HepG2 (cell line): ENCODE data around the gene C2orf81. TPM values are rescaled to one million over a fixed set of nuclear protein-coding genes. Genes with fewer than 3 reads are reported as not detected.

ENCODE experiments used
- ATAC-seq: fragments of 200-7000 bp; cut with Tn5 transposase; 3 replicates; pipeline ENCODE4 v1.9.1; 2020; ENCODE audit warnings: mild to moderate bottlenecking, moderate library complexity
- BruUV-seq: library from RNA; stranded (reverse); fragments of 400-500 nt; replicated peaks from 2 replicates; lab custom pipeline; 2021; lab: Mats Ljungman, UMichigan
- CTCF ChIA-PET: fragments of 300-600 bp; formaldehyde crosslinking; extraction: SDS; loops from one replicate; lab custom pipeline; 2021; ENCODE audit warnings: low total read pairs, inconsistent platforms, low intra/inter-chr PET ratio; lab: Yijun Ruan, JAX
- POLR2A ChIA-PET: fragments of 350-600 bp; sonication (Branson Sonifier 250); formaldehyde crosslinking; loops from one replicate; lab custom pipeline; 2020; ENCODE audit warnings: antibody characterized with exemption, inconsistent platforms; lab: Yijun Ruan, JAX
- DNase-seq: peaks from one replicate; pipeline ENCODE4 v3.0.0-alpha.2; 2015; ENCODE audit warnings: low spot score
- FAIRE-seq: peaks from 3 replicates; lab custom pipeline; 2011; peaks lifted over from hg19 to GRCh38; lab: Jason Lieb, UNC
- H2AFZ ChIP-seq: one replicate; pipeline ENCODE4 v1.6.1; 2011; ENCODE audit warnings: low read length, inconsistent platforms
- H3K27ac ChIP-seq: fragments of 300-600 bp; 3 replicates; pipeline ENCODE4 v1.8.0; 2011; ENCODE audit warnings: mixed run types, mild to moderate bottlenecking, mixed read lengths, low read length, inconsistent platforms; ENCODE audit not compliant: insufficient read depth; ENCODE audit errors: extremely low read length
- H3K27me3 ChIP-seq, 2 experiments: fragments of 200-600 bp in 1 of 2; 2 replicates in 1 of 2; 3 replicates in 1 of 2; pipeline versions ENCODE4 v1.6.0 to v1.8.0; 2011; ENCODE audit warnings: low read length in 2 of 2, mild to moderate bottlenecking in 2 of 2, moderate library complexity in 2 of 2, inconsistent platforms in 1 of 2; ENCODE audit not compliant: insufficient read depth in 2 of 2, control insufficient read depth in 1 of 2
- H3K36me3 ChIP-seq, 2 experiments: fragments of 200-600 bp in 1 of 2; replicated peaks in 1 of 2; 2 replicates in 1 of 2; 3 replicates in 1 of 2; pipeline versions ENCODE4 v1.5.1 to v1.8.0; 2011; ENCODE audit warnings: low read length in 2 of 2, inconsistent platforms in 1 of 2; ENCODE audit not compliant: insufficient read depth in 2 of 2, control insufficient read depth in 1 of 2
- H3K4me1 ChIP-seq: 2 replicates; pipeline ENCODE4 v1.5.1; 2012; ENCODE audit warnings: low read length, inconsistent platforms; ENCODE audit not compliant: insufficient read depth
- H3K4me2 ChIP-seq: 2 replicates; pipeline ENCODE4 v1.6.0; 2011; ENCODE audit warnings: low read depth, low read length, inconsistent platforms
- H3K4me3 ChIP-seq, 3 experiments: fragments of 200-600 bp in 1 of 3; sonication (generic), shearing (Covaris generic) in 1 of 3; replicated peaks in 1 of 3; 2 replicates each; pipeline ENCODE4 v1.5.1; 2011 to 2016; ENCODE audit warnings: low read length in 3 of 3, inconsistent platforms in 2 of 3, low read depth in 2 of 3, mild to moderate bottlenecking in 2 of 3, control low read depth in 1 of 3, mixed read lengths in 1 of 3; ENCODE audit not compliant: insufficient read depth in 1 of 3
- H3K79me2 ChIP-seq: one replicate; pipeline ENCODE4 v1.6.1; 2011; ENCODE audit warnings: low read length, inconsistent platforms; ENCODE audit not compliant: insufficient read depth
- H3K9ac ChIP-seq: 2 replicates; pipeline ENCODE4 v1.6.0; 2011; ENCODE audit warnings: mild to moderate bottlenecking, low read depth, low read length, inconsistent platforms; ENCODE audit not compliant: insufficient read depth
- H3K9me3 ChIP-seq: 2 replicates; pipeline ENCODE4 v1.5.1; 2012; ENCODE audit warnings: mild to moderate bottlenecking, low read length
- H4K20me1 ChIP-seq: 2 replicates; pipeline ENCODE4 v1.6.0; 2011; ENCODE audit warnings: inconsistent platforms, mild to moderate bottlenecking, low read length, moderate library complexity; ENCODE audit not compliant: insufficient read depth
- FOXC1 ChIP-seq: sonication (generic); formaldehyde crosslinking; IDR thresholded peaks from 2 replicates; pipeline ENCODE4 v1.8.0; 2022; ENCODE audit warnings: mild to moderate bottlenecking, missing genetic modification reagents, borderline replicate concordance
- KMT2A ChIP-seq: sonication (generic); formaldehyde crosslinking; IDR thresholded peaks from 2 replicates; pipeline ENCODE4 v1.4.0; 2020; ENCODE audit warnings: missing genetic modification reagents
- MTA3 ChIP-seq: sonication (generic); formaldehyde crosslinking; IDR thresholded peaks from 2 replicates; pipeline ENCODE4 v1.4.0; 2020; ENCODE audit warnings: missing genetic modification reagents
- NPAS2 ChIP-seq: sonication (generic); formaldehyde crosslinking; IDR thresholded peaks from 2 replicates; pipeline ENCODE4 v1.8.0; 2022; ENCODE audit warnings: mild to moderate bottlenecking, missing genetic modification reagents, borderline replicate concordance
- POLR2A ChIP-seq, 2 experiments: IDR thresholded peaks; 2 replicates each; pipeline ENCODE4 v1.6.1; 2011; ENCODE audit warnings: low read depth in 2 of 2, low read length in 2 of 2, mild to moderate bottlenecking in 1 of 2, moderate library complexity in 1 of 2; ENCODE audit not compliant: insufficient read depth in 1 of 2
- REL ChIP-seq: sonication (generic); formaldehyde crosslinking; conservative IDR thresholded peaks from 2 replicates; pipeline ENCODE4 v1.8.0; 2022; ENCODE audit warnings: mild to moderate bottlenecking, missing genetic modification reagents, moderate library complexity
- SP4 ChIP-seq: sonication (generic); formaldehyde crosslinking; IDR thresholded peaks from 2 replicates; pipeline ENCODE4 v1.8.1; 2023; ENCODE audit warnings: mild to moderate bottlenecking, missing genetic modification reagents
- ZNF607 ChIP-seq: sonication (generic); formaldehyde crosslinking; IDR thresholded peaks from 2 replicates; pipeline ENCODE4 v1.5.1; 2020; ENCODE audit warnings: missing genetic modification reagents, mild to moderate bottlenecking, borderline replicate concordance
- WGBS: methylation state at CpG from one replicate; pipeline ENCODE4 v1.1.6; 2017; ENCODE audit warnings: low lambda C conversion rate; 5-methylcytosine and 5-hydroxymethylcytosine counted together
- in situ Hi-C: cut with HindIII; loops from 2 replicates; pipeline ENCODE4 v1.10.0; 2017; ENCODE audit warnings: low pct_unique_long_range_greater_than_20kb; ENCODE audit not compliant: extremely low pct_ligation_motif_present
- intact Hi-C: fragments of 100-400 bp; cut with micrococcal nuclease; formaldehyde crosslinking; loops from one replicate; pipeline ENCODE4 v1.10.0; 2022; ENCODE audit not compliant: unreplicated experiment
- polyA plus RNA-seq, 8 experiments: library from polyadenylated mRNA; depleted of rRNA in 3 of 8; stranded (reverse) in 7 of 8; unstranded in 1 of 8; fragments of >200 nt; fragmentation: Illumina TruSeq in 4 of 8; extraction: Trizol in 4 of 8; gene quantifications; 2 replicates each; pipeline versions ENCODE4 v1.2.1 to v1.2.3, GENCODE V29; 2011 to 2016; ENCODE audit warnings: low read depth in 4 of 8, missing spikeins in 1 of 8, mixed read lengths in 1 of 8; ENCODE audit not compliant: insufficient read depth in 1 of 8
- total RNA-seq, 5 experiments: library from RNA; depleted of rRNA; stranded (reverse); fragments of >200 nt; fragmentation: Illumina TruSeq; extraction: Trizol; gene quantifications; 2 replicates each; pipeline ENCODE4 v1.2.3, GENCODE V29; 2016; ENCODE audit warnings: low read depth in 1 of 5
- TF ChIP-seq, protein P1 (sequence below): sonication (generic); formaldehyde crosslinking; IDR thresholded peaks from one replicate; pipeline ENCODE4 v1.5.1; 2020; ENCODE audit warnings: mild to moderate bottlenecking, missing genetic modification reagents; ENCODE audit errors: not compliant biosample characterization

Gene C2orf81
- total and polyA plus RNA-seq, 2 of the 13 experiments (the other 11 are each of a cell fraction or from before 2014, with no cell fraction given), result 0.15 to 0.17 TPM

- no peak overlapping the region for H2AFZ ChIP-seq
- H3K79me2 ChIP-seq, result peaks cover 12% of the 10 kb centered on the region
- ATAC-seq, result no peak
- DNase-seq, result no peak
- H3K4me2 ChIP-seq, result no peak overlapping the region
- peak overlapping the region; percentile 80 for H3K27ac ChIP-seq
- H3K4me3 ChIP-seq, result no peak overlapping the region
- BruUV-seq, result no TSS peak
- CTCF ChIA-PET, result no interaction called here
- FAIRE-seq, result no peak
- in situ Hi-C loops (no loop called here), intact Hi-C loops (no loop called here)
- H3K9me3 ChIP-seq, result no peaks in the 10 kb centered on the region
- 97% methylated on average over 5 of the region's 5 CpGs for WGBS
- no peak overlapping the region for H3K9ac ChIP-seq
- no peaks in the 10 kb centered on the region for H3K27me3 ChIP-seq
- peaks cover 22% of the 10 kb centered on the region; the same call in 1 of the 2 replicates for H4K20me1 ChIP-seq
- peaks cover 42 to 75% of the 10 kb centered on the region in 2 experiments for H3K36me3 ChIP-seq
- POLR2A ChIA-PET, result interaction anchor here (2.5 to 9.5 kb wide), 6 partner anchors 11 to 53 kb away, joined by 17 to 272 read pairs (median 77); partner anchors contain the start of genes CCDC142, INO80B, MRPL53 and RTKN
- H3K4me1 ChIP-seq, result peaks cover 87% of the 10 kb centered on the region
- TF ChIP-seq ZNF607 (CRISPR knock-in tag) (no peak), POLR2A (IDR thresholded peaks at IDR 0.05; ENCODE audit: insufficient read depth in 1 of 2, low read depth in 2 of 2, low read length in 2 of 2) (peak in 1 of 2 experiments; percentile 42; a peak in 2 of 4 replicates), REL (CRISPR knock-in tag) (0 out of 2 replicates have a peak, but pooled peaks have one; percentile 21), MTA3 (CRISPR knock-in tag) (no peak), SP4 (CRISPR knock-in tag) (peak; percentile 36; the same call in 1 of the 2 replicates), FOXC1 (CRISPR knock-in tag) (0 out of 2 replicates have a peak, but pooled peaks have one; percentile 24), NPAS2 (CRISPR knock-in tag) (no peak), KMT2A (CRISPR knock-in tag) (0 out of 2 replicates have a peak, but pooled peaks have one; percentile 23)
- TF ChIP-seq, protein P1, sequence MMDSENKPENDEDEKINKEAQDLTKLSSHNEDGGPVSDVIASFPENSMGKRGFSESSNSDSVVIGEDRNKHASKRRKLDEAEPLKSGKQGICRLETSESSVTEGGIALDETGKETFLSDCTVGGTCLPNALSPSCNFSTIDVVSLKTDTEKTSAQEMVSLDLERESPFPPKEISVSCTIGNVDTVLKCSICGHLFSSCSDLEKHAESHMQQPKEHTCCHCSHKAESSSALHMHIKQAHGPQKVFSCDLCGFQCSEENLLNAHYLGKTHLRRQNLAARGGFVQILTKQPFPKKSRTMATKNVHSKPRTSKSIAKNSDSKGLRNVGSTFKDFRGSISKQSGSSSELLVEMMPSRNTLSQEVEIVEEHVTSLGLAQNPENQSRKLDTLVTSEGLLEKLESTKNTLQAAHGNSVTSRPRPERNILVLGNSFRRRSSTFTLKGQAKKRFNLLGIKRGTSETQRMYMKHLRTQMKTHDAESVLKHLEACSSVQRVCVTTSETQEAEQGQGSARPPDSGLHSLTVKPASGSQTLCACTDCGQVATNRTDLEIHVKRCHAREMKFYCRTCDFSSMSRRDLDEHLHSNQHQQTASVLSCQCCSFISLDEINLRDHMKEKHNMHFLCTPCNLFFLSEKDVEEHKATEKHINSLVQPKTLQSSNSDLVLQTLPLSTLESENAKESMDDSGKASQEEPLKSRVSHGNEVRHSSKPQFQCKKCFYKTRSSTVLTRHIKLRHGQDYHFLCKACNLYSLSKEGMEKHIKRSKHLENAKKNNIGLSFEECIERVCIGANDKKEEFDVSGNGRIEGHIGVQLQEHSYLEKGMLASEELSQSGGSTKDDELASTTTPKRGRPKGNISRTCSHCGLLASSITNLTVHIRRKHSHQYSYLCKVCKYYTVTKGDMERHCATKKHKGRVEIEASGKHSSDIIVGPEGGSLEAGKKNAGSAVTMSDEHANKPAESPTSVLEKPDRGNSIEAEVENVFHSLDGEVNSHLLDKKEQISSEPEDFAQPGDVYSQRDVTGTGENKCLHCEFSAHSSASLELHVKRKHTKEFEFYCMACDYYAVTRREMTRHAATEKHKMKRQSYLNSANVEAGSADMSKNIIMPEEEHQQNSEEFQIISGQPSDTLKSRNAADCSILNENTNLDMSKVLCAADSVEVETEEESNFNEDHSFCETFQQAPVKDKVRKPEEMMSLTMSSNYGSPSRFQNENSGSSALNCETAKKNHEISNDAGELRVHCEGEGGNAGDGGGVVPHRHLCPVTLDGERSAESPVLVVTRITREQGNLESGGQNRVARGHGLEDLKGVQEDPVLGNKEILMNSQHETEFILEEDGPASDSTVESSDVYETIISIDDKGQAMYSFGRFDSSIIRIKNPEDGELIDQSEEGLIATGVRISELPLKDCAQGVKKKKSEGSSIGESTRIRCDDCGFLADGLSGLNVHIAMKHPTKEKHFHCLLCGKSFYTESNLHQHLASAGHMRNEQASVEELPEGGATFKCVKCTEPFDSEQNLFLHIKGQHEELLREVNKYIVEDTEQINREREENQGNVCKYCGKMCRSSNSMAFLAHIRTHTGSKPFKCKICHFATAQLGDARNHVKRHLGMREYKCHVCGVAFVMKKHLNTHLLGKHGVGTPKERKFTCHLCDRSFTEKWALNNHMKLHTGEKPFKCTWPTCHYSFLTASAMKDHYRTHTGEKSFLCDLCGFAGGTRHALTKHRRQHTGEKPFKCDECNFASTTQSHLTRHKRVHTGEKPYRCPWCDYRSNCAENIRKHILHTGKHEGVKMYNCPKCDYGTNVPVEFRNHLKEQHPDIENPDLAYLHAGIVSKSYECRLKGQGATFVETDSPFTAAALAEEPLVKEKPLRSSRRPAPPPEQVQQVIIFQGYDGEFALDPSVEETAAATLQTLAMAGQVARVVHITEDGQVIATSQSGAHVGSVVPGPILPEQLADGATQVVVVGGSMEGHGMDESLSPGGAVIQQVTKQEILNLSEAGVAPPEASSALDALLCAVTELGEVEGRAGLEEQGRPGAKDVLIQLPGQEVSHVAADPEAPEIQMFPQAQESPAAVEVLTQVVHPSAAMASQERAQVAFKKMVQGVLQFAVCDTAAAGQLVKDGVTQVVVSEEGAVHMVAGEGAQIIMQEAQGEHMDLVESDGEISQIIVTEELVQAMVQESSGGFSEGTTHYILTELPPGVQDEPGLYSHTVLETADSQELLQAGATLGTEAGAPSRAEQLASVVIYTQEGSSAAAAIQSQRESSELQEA (CRISPR knock-in tag), result no peak
Observed at GRCh38 chr2:74428675-74429074, 7.3 kb upstream of the C2orf81 start.
